Endothelial cell of coronary artery (primary cell): ENCODE measurements around the gene CFAP92. TPM values are rescaled to one million over a fixed set of nuclear protein-coding genes. Genes with fewer than 3 reads are reported as not detected.

ENCODE experiments used
- total RNA-seq: library from RNA; depleted of rRNA; stranded (reverse); fragments of >200 nt; gene quantifications from 2 replicates; pipeline ENCODE4 v1.2.3, GENCODE V29; 2014

The CFAP92 gene, protein sequence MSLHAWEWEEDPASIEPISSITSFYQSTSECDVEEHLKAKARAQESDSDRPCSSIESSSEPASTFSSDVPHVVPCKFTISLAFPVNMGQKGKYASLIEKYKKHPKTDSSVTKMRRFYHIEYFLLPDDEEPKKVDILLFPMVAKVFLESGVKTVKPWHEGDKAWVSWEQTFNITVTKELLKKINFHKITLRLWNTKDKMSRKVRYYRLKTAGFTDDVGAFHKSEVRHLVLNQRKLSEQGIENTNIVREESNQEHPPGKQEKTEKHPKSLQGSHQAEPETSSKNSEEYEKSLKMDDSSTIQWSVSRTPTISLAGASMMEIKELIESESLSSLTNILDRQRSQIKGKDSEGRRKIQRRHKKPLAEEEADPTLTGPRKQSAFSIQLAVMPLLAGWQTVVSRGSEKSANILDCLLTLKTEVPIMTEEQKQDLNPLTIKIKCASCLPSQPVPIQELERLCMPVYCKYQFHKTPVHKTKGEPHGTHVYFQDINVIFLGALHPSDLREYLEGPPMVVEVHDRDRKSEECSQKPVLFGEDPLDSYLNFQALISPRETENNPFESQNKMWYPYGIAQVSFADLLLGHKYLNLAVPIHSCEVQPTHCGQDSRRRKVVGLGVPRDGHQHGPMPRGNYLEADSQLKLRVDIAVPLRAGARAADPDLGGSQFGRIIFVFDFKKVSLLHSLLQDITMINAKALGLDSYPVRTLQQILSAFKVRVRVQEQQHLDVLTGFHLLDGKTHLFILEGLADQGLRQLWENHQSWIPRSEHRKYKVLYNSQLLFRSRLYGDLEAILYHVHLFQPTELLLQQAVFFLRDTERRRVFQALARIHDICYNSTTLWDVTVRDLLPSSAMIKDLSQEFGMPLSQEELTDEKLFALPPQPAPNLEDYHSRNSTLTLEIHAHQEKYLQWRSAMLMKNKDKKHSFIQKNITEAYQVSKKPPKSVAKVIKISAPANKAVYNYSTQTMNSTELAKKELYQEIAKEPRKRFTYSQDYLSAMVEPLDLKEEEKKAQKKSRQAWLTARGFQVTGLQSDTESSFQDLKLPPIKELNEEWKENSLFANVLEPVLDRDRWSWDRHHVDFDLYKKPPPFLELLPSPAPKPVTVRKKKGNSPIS
- total RNA-seq: 0.09 TPM in 1 of 2 replicates, not detected in the other

DNA sequence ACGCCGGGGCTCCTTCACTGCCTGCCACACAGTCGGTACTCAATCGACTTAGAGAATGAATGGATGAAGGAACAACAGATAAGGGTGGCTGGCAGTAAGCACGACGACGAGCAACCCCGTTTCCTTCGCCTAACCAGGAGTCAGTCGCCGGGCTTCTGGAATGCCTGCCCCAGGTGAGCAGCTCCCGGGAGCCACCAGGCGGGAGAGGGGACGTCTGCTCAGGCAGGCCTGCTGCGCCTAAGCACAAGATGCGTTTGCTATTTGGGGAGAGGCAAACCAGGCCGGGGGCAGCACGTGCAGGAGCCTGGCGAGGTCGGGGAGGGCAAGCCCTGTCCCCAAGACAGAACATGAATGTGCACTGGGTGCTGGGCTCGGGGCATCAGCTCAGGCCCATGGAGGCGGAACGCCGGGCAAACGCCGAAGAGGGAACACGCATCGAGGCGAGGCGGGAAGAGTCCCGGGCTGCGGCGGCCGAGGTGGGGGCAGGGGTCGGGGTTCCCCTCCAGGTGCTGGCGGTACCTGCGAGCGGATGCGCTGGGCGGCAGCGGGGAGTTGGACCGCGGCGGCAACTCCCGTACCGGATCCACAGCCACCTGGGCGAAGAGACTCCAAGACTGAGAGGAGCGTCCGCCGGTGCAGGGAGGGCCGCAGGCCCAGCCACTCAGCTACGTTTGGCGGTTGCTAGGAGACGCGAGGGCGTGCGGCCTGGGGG, at the start of gene CFAP92:
Gene CFAP92 (minus strand): TSS at position 616 of the 712 bp plus-strand sequence. CDS start 772 bp downstream, outside the sequence.

DNA sequence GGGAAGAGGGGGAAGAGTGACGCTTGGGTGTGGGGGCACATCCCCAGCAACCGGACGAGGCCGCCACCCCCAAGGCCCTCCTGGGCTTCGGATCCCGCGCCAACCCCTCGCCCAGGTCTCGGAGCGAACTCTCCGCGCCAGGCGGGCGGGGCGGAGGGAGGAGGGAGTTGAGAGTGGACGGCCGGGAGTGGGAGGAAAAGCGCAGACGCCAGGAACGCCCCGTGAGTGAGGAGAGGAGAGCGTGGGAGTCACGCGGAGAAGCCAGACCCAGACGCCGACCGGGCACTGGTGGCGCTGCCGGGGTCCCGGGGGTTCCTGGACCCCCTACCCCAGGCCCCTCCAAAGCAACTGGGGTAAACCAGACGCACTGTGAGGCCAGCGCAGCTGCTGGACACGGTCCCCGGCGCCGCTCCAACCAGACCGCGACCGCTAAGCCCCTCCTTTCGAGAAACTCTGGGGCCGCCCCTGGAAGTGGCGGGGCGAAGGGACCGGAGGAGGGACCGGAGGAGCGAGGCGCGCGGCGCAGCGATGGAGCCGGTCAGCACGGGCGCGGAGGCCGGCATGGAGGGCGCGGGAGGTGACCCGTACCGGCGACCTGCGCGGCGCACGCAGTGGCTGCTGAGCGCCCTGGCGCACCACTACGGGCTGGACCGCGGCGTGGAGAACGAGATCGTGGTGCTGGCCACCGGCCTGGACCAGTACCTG, 7.4 kb upstream of the CFAP92 start, which contains the start of gene EFCC1:
Gene EFCC1 (plus strand): TSS at position 204 of the 705 bp plus-strand sequence. CDS start 325 bp downstream, at position 529.

DNA sequence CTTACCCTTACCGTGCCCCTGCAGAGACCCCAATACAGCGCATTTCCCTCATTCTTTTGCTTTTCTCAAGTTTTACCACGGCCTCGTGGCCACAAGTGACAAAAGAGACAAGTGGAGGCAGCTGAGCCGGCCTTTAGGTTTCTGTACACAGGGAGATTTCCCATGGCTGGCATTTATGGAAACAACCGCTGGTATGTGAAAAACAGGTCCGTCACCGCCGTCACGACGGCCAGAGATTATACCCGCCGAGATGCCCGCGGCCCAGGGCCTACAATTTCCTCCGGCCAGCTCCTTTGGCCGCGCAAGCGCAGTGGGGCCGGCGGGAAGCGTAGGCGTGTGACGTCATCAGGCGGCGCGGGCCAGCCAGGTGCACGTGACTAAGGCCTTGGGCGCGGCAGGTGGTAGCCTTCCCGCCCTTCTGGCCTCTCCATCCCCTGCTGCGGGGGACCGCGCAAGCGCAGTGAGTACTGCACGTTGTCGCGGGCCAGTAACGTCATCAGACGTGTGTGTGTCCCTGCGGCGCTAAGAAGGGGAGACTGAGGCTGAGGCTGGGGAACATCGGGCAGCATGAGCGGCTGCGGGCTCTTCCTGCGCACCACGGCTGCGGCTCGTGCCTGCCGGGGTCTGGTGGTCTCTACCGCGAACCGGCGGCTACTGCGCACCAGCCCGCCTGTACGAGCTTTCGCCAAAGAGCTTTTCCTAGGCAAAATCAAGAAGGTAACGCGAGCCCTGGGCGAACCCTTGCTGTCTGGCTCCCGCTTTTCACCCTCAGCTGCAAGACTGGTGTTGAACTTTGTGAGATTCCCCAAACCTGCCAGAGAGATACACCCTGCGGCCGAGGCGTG, 114.5 kb downstream of the CFAP92 start, which contains the start of gene ACAD9:
Gene ACAD9 (plus strand): TSS at position 496 of the 845 bp plus-strand sequence. CDS start 72 bp downstream, at position 568.

Other genes starting within 250 kb of the CFAP92 start
- gene ACAD9, start 114.5 kb downstream of the CFAP92 start, total RNA-seq: 34.9 and 41.0 TPM in 2 replicates
- gene EFCC1, start 7.2 kb upstream of the CFAP92 start, total RNA-seq: 0.18 and 0.19 TPM in 2 replicates
- gene GP9, start 66.7 kb upstream of the CFAP92 start, total RNA-seq: not detected in 2 replicates
- gene RAB43, start 127.7 kb upstream of the CFAP92 start, total RNA-seq: 20.5 and 23.0 TPM in 2 replicates
- 37.3 and 42.9 TPM in 2 replicates for gene ISY1, start 167.0 kb upstream of the CFAP92 start, total RNA-seq
- 232 and 246 TPM in 2 replicates for gene CNBP, start 189.8 kb upstream of the CFAP92 start, total RNA-seq